ENCODE data around the gene UBL7.

DNA sequence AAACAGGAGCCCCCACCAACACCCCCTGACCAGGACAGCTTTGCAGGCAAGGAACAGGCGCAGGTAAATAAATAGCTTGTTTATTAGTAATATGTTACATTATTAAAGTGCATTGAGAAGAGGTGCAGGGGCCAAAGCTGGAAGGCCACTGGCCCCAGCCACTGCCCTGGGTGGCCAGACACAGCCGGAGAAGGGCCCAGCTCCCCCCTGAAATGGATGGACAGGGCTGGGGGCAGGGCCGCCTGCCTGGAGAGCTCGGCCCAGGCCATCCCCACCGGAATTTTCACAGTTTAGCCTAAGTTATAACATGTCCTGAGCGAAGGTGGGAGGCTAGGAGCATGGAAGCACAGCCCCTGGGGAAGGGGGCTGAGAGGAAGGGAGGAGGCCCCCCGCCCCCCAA, 51.7 kb downstream of the UBL7 start:
- TF ChIP-seq, protein P1, sequence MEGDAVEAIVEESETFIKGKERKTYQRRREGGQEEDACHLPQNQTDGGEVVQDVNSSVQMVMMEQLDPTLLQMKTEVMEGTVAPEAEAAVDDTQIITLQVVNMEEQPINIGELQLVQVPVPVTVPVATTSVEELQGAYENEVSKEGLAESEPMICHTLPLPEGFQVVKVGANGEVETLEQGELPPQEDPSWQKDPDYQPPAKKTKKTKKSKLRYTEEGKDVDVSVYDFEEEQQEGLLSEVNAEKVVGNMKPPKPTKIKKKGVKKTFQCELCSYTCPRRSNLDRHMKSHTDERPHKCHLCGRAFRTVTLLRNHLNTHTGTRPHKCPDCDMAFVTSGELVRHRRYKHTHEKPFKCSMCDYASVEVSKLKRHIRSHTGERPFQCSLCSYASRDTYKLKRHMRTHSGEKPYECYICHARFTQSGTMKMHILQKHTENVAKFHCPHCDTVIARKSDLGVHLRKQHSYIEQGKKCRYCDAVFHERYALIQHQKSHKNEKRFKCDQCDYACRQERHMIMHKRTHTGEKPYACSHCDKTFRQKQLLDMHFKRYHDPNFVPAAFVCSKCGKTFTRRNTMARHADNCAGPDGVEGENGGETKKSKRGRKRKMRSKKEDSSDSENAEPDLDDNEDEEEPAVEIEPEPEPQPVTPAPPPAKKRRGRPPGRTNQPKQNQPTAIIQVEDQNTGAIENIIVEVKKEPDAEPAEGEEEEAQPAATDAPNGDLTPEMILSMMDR (IDR thresholded peaks at IDR 0.05; ENCODE audit: poor library complexity) = no peak
- TF ChIP-seq EZH2phosphoT487 (IDR thresholded peaks at IDR 0.05; ENCODE audit: low read depth, severe bottlenecking, unreplicated experiment) (no peak), EZH2 (IDR thresholded peaks at IDR 0.05; ENCODE audit: borderline replicate concordance) (no peak)
